ENCODE results near the gene ELOVL3.

ELOVL3 gene

DNA sequence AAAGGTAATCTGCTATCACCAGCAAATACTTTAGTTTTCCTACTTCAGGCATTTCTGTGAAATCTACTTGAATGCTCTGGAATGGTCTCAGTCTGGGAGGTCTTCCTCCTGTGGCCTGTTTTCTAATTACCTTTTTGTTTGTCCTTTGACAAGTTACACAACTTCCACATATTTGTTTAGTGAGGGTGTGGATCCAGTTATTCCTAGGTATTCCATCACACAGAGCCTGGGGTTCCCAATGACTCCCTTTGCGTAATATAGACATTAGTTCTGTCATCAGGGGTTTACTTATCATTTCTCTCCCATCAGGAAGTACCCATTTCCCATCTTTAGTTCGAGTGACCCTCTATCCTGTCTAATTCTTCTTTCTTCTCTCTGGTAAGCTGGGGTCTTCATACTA, 28.1 kb upstream of the ELOVL3 start:
- no peak overlapping the region for H2AFZ ChIP-seq (ENCODE audit: low read depth, low read length)
- no peak overlapping the region for H3K4me3 ChIP-seq (ENCODE audit: low read depth in 1 of 2, low read length in 2 of 2)
- H4K20me1 ChIP-seq (ENCODE audit: insufficient read depth, low read length) = no peaks in the 10 kb centered on the region
- H3K36me3 ChIP-seq (ENCODE audit: insufficient read depth, low read length) = no peaks in the 10 kb centered on the region
- peaks cover 4% of the 10 kb centered on the region for H3K27me3 ChIP-seq (ENCODE audit: insufficient read depth, low read length, poor library complexity)
- no peaks in the 10 kb centered on the region for H3K4me1 ChIP-seq (ENCODE audit: insufficient read depth, low read length)
- TF ChIP-seq, protein P1, sequence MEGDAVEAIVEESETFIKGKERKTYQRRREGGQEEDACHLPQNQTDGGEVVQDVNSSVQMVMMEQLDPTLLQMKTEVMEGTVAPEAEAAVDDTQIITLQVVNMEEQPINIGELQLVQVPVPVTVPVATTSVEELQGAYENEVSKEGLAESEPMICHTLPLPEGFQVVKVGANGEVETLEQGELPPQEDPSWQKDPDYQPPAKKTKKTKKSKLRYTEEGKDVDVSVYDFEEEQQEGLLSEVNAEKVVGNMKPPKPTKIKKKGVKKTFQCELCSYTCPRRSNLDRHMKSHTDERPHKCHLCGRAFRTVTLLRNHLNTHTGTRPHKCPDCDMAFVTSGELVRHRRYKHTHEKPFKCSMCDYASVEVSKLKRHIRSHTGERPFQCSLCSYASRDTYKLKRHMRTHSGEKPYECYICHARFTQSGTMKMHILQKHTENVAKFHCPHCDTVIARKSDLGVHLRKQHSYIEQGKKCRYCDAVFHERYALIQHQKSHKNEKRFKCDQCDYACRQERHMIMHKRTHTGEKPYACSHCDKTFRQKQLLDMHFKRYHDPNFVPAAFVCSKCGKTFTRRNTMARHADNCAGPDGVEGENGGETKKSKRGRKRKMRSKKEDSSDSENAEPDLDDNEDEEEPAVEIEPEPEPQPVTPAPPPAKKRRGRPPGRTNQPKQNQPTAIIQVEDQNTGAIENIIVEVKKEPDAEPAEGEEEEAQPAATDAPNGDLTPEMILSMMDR (IDR thresholded peaks at IDR 0.05; ENCODE audit: borderline replicate concordance, extremely low read depth, low read length, poor library complexity, severe bottlenecking) = no peak
- no peak for TF ChIP-seq EZH2 (IDR thresholded peaks at IDR 0.05; ENCODE audit: borderline replicate concordance, low read depth, low read length, severe bottlenecking)
- H3K9ac ChIP-seq (ENCODE audit: low read depth, low read length) = no peak overlapping the region
- no peak overlapping the region for H3K27ac ChIP-seq (ENCODE audit: low read length)
- DNase-seq (no peak), ATAC-seq (ENCODE audit: insufficient read depth, low read depth) (no peak)
- no peaks in the 10 kb centered on the region for H3K9me3 ChIP-seq (ENCODE audit: insufficient read depth, low read length, severe bottlenecking)
- H3K4me2 ChIP-seq (ENCODE audit: insufficient read depth, low read length) = no peak overlapping the region
- H3K79me2 ChIP-seq (ENCODE audit: insufficient read depth, low read length) = no peaks in the 10 kb centered on the region

DNA sequence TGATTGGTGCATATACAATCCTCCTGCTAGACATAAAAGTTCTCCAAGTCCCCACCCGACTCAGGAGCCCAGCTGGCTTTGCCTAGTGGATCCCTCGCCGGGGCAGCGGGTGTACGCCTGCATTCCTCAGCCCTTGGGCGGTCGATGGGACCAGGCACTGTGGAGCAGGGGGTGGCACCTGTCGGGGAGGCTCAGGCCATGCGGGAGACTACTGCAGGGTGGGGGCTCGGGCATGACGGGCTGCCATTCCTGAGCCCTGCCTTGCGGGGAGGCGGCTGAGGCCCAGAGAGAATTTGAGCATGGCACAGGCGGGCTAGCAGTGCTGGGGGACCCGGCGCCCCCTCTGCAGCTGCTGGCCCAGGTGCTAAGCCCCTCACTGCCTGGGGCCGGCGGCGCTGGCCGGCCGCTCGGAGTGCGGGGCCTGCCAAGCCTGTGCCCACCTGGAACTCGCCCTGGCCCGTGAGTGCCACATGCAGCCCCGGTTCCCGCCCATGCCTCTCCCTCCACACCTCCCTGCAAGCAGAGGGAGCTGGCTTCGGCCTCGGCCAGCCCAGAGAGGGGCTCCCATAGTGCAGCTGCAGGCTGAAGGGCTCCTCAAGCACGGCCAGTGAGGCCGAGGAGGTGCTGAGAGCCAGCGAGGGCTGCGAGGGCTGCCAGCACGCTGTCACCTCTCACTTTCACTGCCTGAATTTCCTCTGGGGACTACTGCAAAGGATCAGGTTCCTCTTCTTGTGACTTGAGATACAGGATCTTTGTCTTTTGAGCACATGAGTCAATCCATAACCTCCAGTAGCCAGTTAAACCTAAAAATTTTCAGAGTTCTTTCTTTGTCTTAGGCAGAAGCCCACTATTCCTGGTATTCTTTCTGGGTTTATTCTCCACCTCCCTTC, 25.1 kb upstream of the ELOVL3 start:
- Histone ChIP-seq H3K27me3 (ENCODE audit: insufficient read depth, low read length, poor library complexity) (peaks cover 4% of the 10 kb centered on the region), H3K9ac (ENCODE audit: low read depth, low read length) (no peak overlapping the region), H3K9me3 (ENCODE audit: insufficient read depth, low read length, severe bottlenecking) (peaks cover 14% of the 10 kb centered on the region), H4K20me1 (ENCODE audit: insufficient read depth, low read length) (no peaks in the 10 kb centered on the region), H3K4me1 (ENCODE audit: insufficient read depth, low read length) (no peaks in the 10 kb centered on the region), H3K4me3 (ENCODE audit: low read depth in 1 of 2, low read length in 2 of 2) (no peak overlapping the region), H3K4me2 (ENCODE audit: insufficient read depth, low read length) (no peak overlapping the region), H3K79me2 (ENCODE audit: insufficient read depth, low read length) (no peaks in the 10 kb centered on the region), H2AFZ (ENCODE audit: low read depth, low read length) (no peak overlapping the region), H3K36me3 (ENCODE audit: insufficient read depth, low read length) (no peaks in the 10 kb centered on the region), H3K27ac (ENCODE audit: low read length) (no peak overlapping the region)
- no peak for DNase-seq
- ATAC-seq (ENCODE audit: insufficient read depth, low read depth) = no peak
- TF ChIP-seq EZH2 (IDR thresholded peaks at IDR 0.05; ENCODE audit: borderline replicate concordance, low read depth, low read length, severe bottlenecking) = no peak
- TF ChIP-seq, protein P1 (IDR thresholded peaks at IDR 0.05; ENCODE audit: borderline replicate concordance, extremely low read depth, low read length, poor library complexity, severe bottlenecking) = no peak

DNA sequence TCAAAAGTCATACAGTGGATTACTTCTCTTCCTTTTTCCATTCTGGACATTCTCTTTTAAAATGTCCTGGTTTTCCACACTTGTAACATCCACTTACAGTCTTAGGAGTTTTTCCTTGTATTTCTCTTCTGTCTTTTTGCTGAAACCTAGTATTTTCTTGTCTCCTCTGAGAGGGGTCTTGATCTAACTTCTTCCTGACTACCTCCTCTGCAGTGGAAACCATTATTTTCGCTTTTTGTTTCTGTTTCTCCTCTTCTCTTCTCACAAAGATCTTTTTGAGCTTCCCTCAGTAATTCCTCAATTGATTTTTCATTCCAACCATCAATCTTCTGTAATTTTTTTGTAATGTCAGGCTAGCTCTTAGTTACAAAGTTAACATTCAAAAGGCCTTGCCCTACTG, 23.7 kb upstream of the ELOVL3 start:
- Histone ChIP-seq H3K4me3 (ENCODE audit: low read depth in 1 of 2, low read length in 2 of 2) (no peak overlapping the region), H3K9ac (ENCODE audit: low read depth, low read length) (no peak overlapping the region), H3K79me2 (ENCODE audit: insufficient read depth, low read length) (no peaks in the 10 kb centered on the region), H3K9me3 (ENCODE audit: insufficient read depth, low read length, severe bottlenecking) (peaks cover 14% of the 10 kb centered on the region), H2AFZ (ENCODE audit: low read depth, low read length) (no peak overlapping the region), H3K4me1 (ENCODE audit: insufficient read depth, low read length) (no peaks in the 10 kb centered on the region), H3K4me2 (ENCODE audit: insufficient read depth, low read length) (no peak overlapping the region), H3K27ac (ENCODE audit: low read length) (no peak overlapping the region), H3K27me3 (ENCODE audit: insufficient read depth, low read length, poor library complexity) (peaks cover 4% of the 10 kb centered on the region), H3K36me3 (ENCODE audit: insufficient read depth, low read length) (no peaks in the 10 kb centered on the region), H4K20me1 (ENCODE audit: insufficient read depth, low read length) (no peaks in the 10 kb centered on the region)
- DNase-seq (no peak), ATAC-seq (ENCODE audit: insufficient read depth, low read depth) (no peak)
- TF ChIP-seq, protein P1 (IDR thresholded peaks at IDR 0.05; ENCODE audit: borderline replicate concordance, extremely low read depth, low read length, poor library complexity, severe bottlenecking) = no peak
- no peak for TF ChIP-seq EZH2 (IDR thresholded peaks at IDR 0.05; ENCODE audit: borderline replicate concordance, low read depth, low read length, severe bottlenecking)
